Measurements from ENCODE around the gene ASTE1.

The ASTE1 gene

GRCh38 chr3:131031660-131032059, 5.0 kb upstream of the ASTE1 start:
- no peak for ATAC-seq
- peaks cover 5% of the 10 kb centered on the region for H3K4me1 Mint-ChIP-seq
- no peak overlapping the region for H3K27ac Mint-ChIP-seq
- no peak overlapping the region for H3K4me3 Mint-ChIP-seq
- H3K27me3 Mint-ChIP-seq = no peaks in the 10 kb centered on the region
- H3K36me3 Mint-ChIP-seq = peaks cover 6% of the 10 kb centered on the region
- H3K9me3 Mint-ChIP-seq = no peaks in the 10 kb centered on the region

- Mint-ChIP-seq H3K27ac (no peak overlapping the region), H3K4me1 (peaks cover 30% of the 10 kb centered on the region), H3K36me3 (peaks cover 16% of the 10 kb centered on the region), H3K27me3 (no peaks in the 10 kb centered on the region), H3K9me3 (no peaks in the 10 kb centered on the region), H3K4me3 (no peak overlapping the region)
- ATAC-seq = no peak
These were observed 2.2 kb upstream of the ASTE1 start for GRCh38 chr3:131028844-131029243.

GRCh38 chr3:131025539-131025938, 1.1 kb downstream of the ASTE1 start:
- Mint-ChIP-seq H3K36me3 (peaks cover 22% of the 10 kb centered on the region), H3K4me3 (peak overlapping the region; percentile 91), H3K27ac (peak overlapping the region; percentile 89), H3K27me3 (no peaks in the 10 kb centered on the region), H3K9me3 (no peaks in the 10 kb centered on the region), H3K4me1 (peaks cover 46% of the 10 kb centered on the region)
- no peak for ATAC-seq

- peaks cover 36% of the 10 kb centered on the region for H3K36me3 Mint-ChIP-seq
- H3K27ac Mint-ChIP-seq = no peak overlapping the region
These were observed 6.4 kb downstream of the ASTE1 start for GRCh38 chr3:131020122-131020693.

GRCh38 chr3:131018970-131019369, 7.7 kb downstream of the ASTE1 start:
- Mint-ChIP-seq H3K9me3 (no peaks in the 10 kb centered on the region), H3K4me3 (no peak overlapping the region), H3K36me3 (peaks cover 29% of the 10 kb centered on the region), H3K27ac (no peak overlapping the region), H3K4me1 (peaks cover 24% of the 10 kb centered on the region), H3K27me3 (no peaks in the 10 kb centered on the region)
- ATAC-seq = no peak

More at GRCh38 chr3:131020122-131020693, 6.4 kb downstream of the ASTE1 start:
- peak; percentile 50 for ATAC-seq
- H3K27me3 Mint-ChIP-seq = no peaks in the 10 kb centered on the region
- H3K9me3 Mint-ChIP-seq = no peaks in the 10 kb centered on the region
- peaks cover 36% of the 10 kb centered on the region for H3K4me1 Mint-ChIP-seq
- H3K4me3 Mint-ChIP-seq = no peak overlapping the region

- ATAC-seq = no peak
- H3K27me3 Mint-ChIP-seq = no peaks in the 10 kb centered on the region
These were observed 16.9 kb downstream of the ASTE1 start for GRCh38 chr3:131009698-131010097.

GRCh38 chr3:131008326-131008725, 18.3 kb downstream of the ASTE1 start:
- ATAC-seq = no peak
- H3K36me3 Mint-ChIP-seq = peaks cover 57% of the 10 kb centered on the region
- H3K27ac Mint-ChIP-seq = no peak overlapping the region
- H3K27me3 Mint-ChIP-seq = no peaks in the 10 kb centered on the region
- no peaks in the 10 kb centered on the region for H3K4me1 Mint-ChIP-seq
- H3K9me3 Mint-ChIP-seq = no peaks in the 10 kb centered on the region
- no peak overlapping the region for H3K4me3 Mint-ChIP-seq

More at GRCh38 chr3:131009698-131010097, 16.9 kb downstream of the ASTE1 start:
- H3K4me1 Mint-ChIP-seq = no peaks in the 10 kb centered on the region
- H3K4me3 Mint-ChIP-seq = no peak overlapping the region
- no peak overlapping the region for H3K27ac Mint-ChIP-seq
- H3K9me3 Mint-ChIP-seq = no peaks in the 10 kb centered on the region
- H3K36me3 Mint-ChIP-seq = peaks cover 56% of the 10 kb centered on the region

GRCh38 chr3:131007782-131008181, 18.8 kb downstream of the ASTE1 start:
- ATAC-seq = no peak
- Mint-ChIP-seq H3K9me3 (no peaks in the 10 kb centered on the region), H3K27me3 (no peaks in the 10 kb centered on the region), H3K4me1 (no peaks in the 10 kb centered on the region), H3K27ac (no peak overlapping the region), H3K4me3 (no peak overlapping the region), H3K36me3 (peaks cover 53% of the 10 kb centered on the region)

GRCh38 chr3:131007256-131007655, 19.4 kb downstream of the ASTE1 start:
- H3K4me3 Mint-ChIP-seq = no peak overlapping the region
- no peaks in the 10 kb centered on the region for H3K4me1 Mint-ChIP-seq
- no peak overlapping the region for H3K27ac Mint-ChIP-seq
- ATAC-seq = no peak
- no peaks in the 10 kb centered on the region for H3K9me3 Mint-ChIP-seq
- H3K27me3 Mint-ChIP-seq = no peaks in the 10 kb centered on the region
- peaks cover 50% of the 10 kb centered on the region for H3K36me3 Mint-ChIP-seq

- H3K4me3 Mint-ChIP-seq = no peak overlapping the region
- ATAC-seq = no peak
- H3K27ac Mint-ChIP-seq = no peak overlapping the region
- no peaks in the 10 kb centered on the region for H3K4me1 Mint-ChIP-seq
- H3K27me3 Mint-ChIP-seq = no peaks in the 10 kb centered on the region
- no peaks in the 10 kb centered on the region for H3K9me3 Mint-ChIP-seq
- peaks cover 41% of the 10 kb centered on the region for H3K36me3 Mint-ChIP-seq
These were observed 22.0 kb downstream of the ASTE1 start for GRCh38 chr3:131004603-131005002.

- Mint-ChIP-seq H3K4me3 (no peak overlapping the region), H3K4me1 (no peaks in the 10 kb centered on the region), H3K27ac (no peak overlapping the region), H3K9me3 (no peaks in the 10 kb centered on the region), H3K36me3 (peaks cover 31% of the 10 kb centered on the region), H3K27me3 (no peaks in the 10 kb centered on the region)
- no peak for ATAC-seq
These were observed 25.6 kb downstream of the ASTE1 start for GRCh38 chr3:131001071-131001470.

GRCh38 chr3:130997289-130997688, 29.3 kb downstream of the ASTE1 start:
- H3K27ac Mint-ChIP-seq = no peak overlapping the region
- no peak for ATAC-seq
- H3K4me1 Mint-ChIP-seq = no peaks in the 10 kb centered on the region
- no peaks in the 10 kb centered on the region for H3K27me3 Mint-ChIP-seq
- H3K4me3 Mint-ChIP-seq = no peak overlapping the region
- H3K9me3 Mint-ChIP-seq = no peaks in the 10 kb centered on the region
- H3K36me3 Mint-ChIP-seq = peaks cover 22% of the 10 kb centered on the region

GRCh38 chr3:130992344-130992743, 34.3 kb downstream of the ASTE1 start:
- Mint-ChIP-seq H3K27ac (no peak overlapping the region), H3K4me3 (no peak overlapping the region), H3K36me3 (peaks cover 49% of the 10 kb centered on the region), H3K27me3 (no peaks in the 10 kb centered on the region), H3K9me3 (no peaks in the 10 kb centered on the region), H3K4me1 (peaks cover 6% of the 10 kb centered on the region)
- ATAC-seq = no peak

- H3K9me3 Mint-ChIP-seq = no peaks in the 10 kb centered on the region
- H3K27ac Mint-ChIP-seq = no peak overlapping the region
- H3K36me3 Mint-ChIP-seq = peaks cover 41% of the 10 kb centered on the region
- H3K4me1 Mint-ChIP-seq = peaks cover 6% of the 10 kb centered on the region
- no peak for ATAC-seq
- H3K27me3 Mint-ChIP-seq = no peaks in the 10 kb centered on the region
- no peak overlapping the region for H3K4me3 Mint-ChIP-seq
These were observed 35.5 kb downstream of the ASTE1 start for GRCh38 chr3:130991126-130991525.

- no peaks in the 10 kb centered on the region for H3K9me3 Mint-ChIP-seq
- H3K4me3 Mint-ChIP-seq = no peak overlapping the region
- no peaks in the 10 kb centered on the region for H3K27me3 Mint-ChIP-seq
- ATAC-seq = no peak
- peak overlapping the region; percentile 6 for H3K27ac Mint-ChIP-seq
- H3K4me1 Mint-ChIP-seq = peaks cover 6% of the 10 kb centered on the region
- H3K36me3 Mint-ChIP-seq = peaks cover 47% of the 10 kb centered on the region
These were observed 36.3 kb downstream of the ASTE1 start for GRCh38 chr3:130990282-130990681.

- no peak overlapping the region for H3K4me3 Mint-ChIP-seq
- no peak for ATAC-seq
- H3K4me1 Mint-ChIP-seq = no peaks in the 10 kb centered on the region
- H3K9me3 Mint-ChIP-seq = no peaks in the 10 kb centered on the region
- H3K27ac Mint-ChIP-seq = no peak overlapping the region
- no peaks in the 10 kb centered on the region for H3K27me3 Mint-ChIP-seq
- peaks cover 39% of the 10 kb centered on the region for H3K36me3 Mint-ChIP-seq
These were observed 45.2 kb downstream of the ASTE1 start for GRCh38 chr3:130981469-130981868.

- H3K9me3 Mint-ChIP-seq = no peaks in the 10 kb centered on the region
- peaks cover 47% of the 10 kb centered on the region for H3K36me3 Mint-ChIP-seq
- no peak overlapping the region for H3K4me3 Mint-ChIP-seq
- ATAC-seq = no peak
- H3K27ac Mint-ChIP-seq = no peak overlapping the region
- H3K27me3 Mint-ChIP-seq = no peaks in the 10 kb centered on the region
- H3K4me1 Mint-ChIP-seq = no peaks in the 10 kb centered on the region
These were observed 47.5 kb downstream of the ASTE1 start for GRCh38 chr3:130979117-130979516.
